SU-DHL-6 (cell line): ENCODE results near the gene LTBP1.

ENCODE experiments used
- H2AFZ ChIP-seq: fragments of 200-600 bp; sonication (generic); 2 replicates; pipeline ENCODE4 v1.6.1; 2014; ENCODE audit warnings: low read depth, mild to moderate bottlenecking, moderate library complexity, mixed read lengths, antibody characterized with exemption, low read length; ENCODE audit not compliant: severe bottlenecking
- H3F3A ChIP-seq: fragments of 200-600 bp; shearing (Covaris generic); 2 replicates; pipeline ENCODE4 v1.6.0; 2016; ENCODE audit warnings: antibody characterized with exemption, mild to moderate bottlenecking; ENCODE audit not compliant: insufficient read depth
- H3K27ac ChIP-seq: fragments of 200-600 bp; sonication (generic); 2 replicates; pipeline ENCODE4 v1.5.1; 2016; ENCODE audit warnings: low read depth, mild to moderate bottlenecking, low read length, moderate library complexity, mixed read lengths
- H3K27me3 ChIP-seq: fragments of 200-600 bp; sonication (generic), shearing (Covaris generic); 2 replicates; pipeline ENCODE4 v1.6.0; 2014; ENCODE audit warnings: mild to moderate bottlenecking, low read length
- H3K36me3 ChIP-seq: fragments of 200-600 bp; sonication (generic); 2 replicates; pipeline ENCODE4 v1.6.1; 2014; ENCODE audit warnings: mild to moderate bottlenecking, low read length, mixed read lengths
- H3K4me2 ChIP-seq: fragments of 300-600, 200-600 bp; shearing (Covaris generic), sonication (generic); 2 replicates; pipeline ENCODE4 v1.6.0; 2014; ENCODE audit warnings: low read length, low read depth, mild to moderate bottlenecking; ENCODE audit not compliant: poor library complexity, severe bottlenecking
- H3K4me3 ChIP-seq: fragments of 200-600 bp; sonication (generic); 2 replicates; pipeline ENCODE4 v1.5.1; 2014; ENCODE audit warnings: antibody characterized with exemption, low read length, mild to moderate bottlenecking, mixed read lengths; ENCODE audit not compliant: insufficient read depth, poor library complexity, severe bottlenecking
- H3K79me2 ChIP-seq: fragments of 200-600 bp; sonication (generic); 2 replicates; pipeline ENCODE4 v1.6.1; 2014; ENCODE audit warnings: mild to moderate bottlenecking, low read length, moderate library complexity; ENCODE audit not compliant: insufficient read depth
- H3K9ac ChIP-seq: fragments of 200-600 bp; sonication (generic); 2 replicates; pipeline ENCODE4 v1.7.0; 2014; ENCODE audit warnings: mild to moderate bottlenecking, low read length
- H3K9me2 ChIP-seq: fragments of 200-600 bp; sonication (generic); replicated peaks from 2 replicates; pipeline ENCODE4 v1.6.1; 2014; ENCODE audit warnings: low read length; ENCODE audit not compliant: insufficient read depth
- H3K9me3 ChIP-seq: fragments of 200-600 bp; sonication (generic); 2 replicates; pipeline ENCODE4 v1.6.1; 2014; ENCODE audit warnings: low read length, mixed read lengths; ENCODE audit not compliant: insufficient read depth
- H4K20me1 ChIP-seq: fragments of 200-600 bp; sonication (generic); 2 replicates; pipeline ENCODE4 v1.6.1; 2014; ENCODE audit warnings: low read depth, mild to moderate bottlenecking, antibody characterized with exemption, low read length, moderate library complexity, mixed read lengths
- CTCF ChIP-seq: fragments of 200-600 bp; sonication (generic); IDR thresholded peaks from one replicate; pipeline ENCODE4 v1.5.1; 2017; ENCODE audit warnings: antibody characterized with exemption, mild to moderate bottlenecking, low read length, moderate library complexity; ENCODE audit not compliant: insufficient read depth, poor library complexity, severe bottlenecking
- EZH2phosphoT487 ChIP-seq: fragments of 200-600 bp; sonication (generic), shearing (Covaris generic); conservative IDR thresholded peaks from 2 replicates; pipeline ENCODE4 v1.6.1; 2018; ENCODE audit warnings: mild to moderate bottlenecking, antibody characterized with exemption, low read length, moderate library complexity, mixed read lengths

The LTBP1 gene

GRCh38 chr2:33123216-33123615 lies 176.5 kb downstream of the LTBP1 start:
- Histone ChIP-seq H3K4me3 (no peak overlapping the region), H3K9me2 (no peaks in the 10 kb centered on the region), H3K4me2 (no peak overlapping the region), H2AFZ (no peak overlapping the region), H3K9me3 (no peaks in the 10 kb centered on the region), H3K9ac (no peak overlapping the region), H3F3A (peaks cover 5% of the 10 kb centered on the region; the same call in 1 of the 2 replicates), H3K27ac (no peak overlapping the region), H4K20me1 (no peaks in the 10 kb centered on the region), H3K79me2 (peaks cover 41% of the 10 kb centered on the region), H3K27me3 (no peaks in the 10 kb centered on the region), H3K36me3 (peaks cover 27% of the 10 kb centered on the region)
- TF ChIP-seq CTCF (no peak), EZH2phosphoT487 (no peak)

- Histone ChIP-seq H3K4me3 (no peak overlapping the region), H3F3A (peaks cover 5% of the 10 kb centered on the region; the same call in 1 of the 2 replicates), H3K4me2 (no peak overlapping the region), H3K9me2 (no peaks in the 10 kb centered on the region), H3K79me2 (peaks cover 57% of the 10 kb centered on the region), H3K9me3 (no peaks in the 10 kb centered on the region), H4K20me1 (no peaks in the 10 kb centered on the region), H3K27ac (peak overlapping the region; percentile 21; the same call in 1 of the 2 replicates), H2AFZ (no peak overlapping the region), H3K36me3 (peaks cover 37% of the 10 kb centered on the region), H3K9ac (no peak overlapping the region), H3K27me3 (no peaks in the 10 kb centered on the region)
- TF ChIP-seq CTCF (no peak), EZH2phosphoT487 (no peak)
These were observed 179.8 kb downstream of the LTBP1 start for GRCh38 chr2:33126552-33126951.

- Histone ChIP-seq H3K9me2 (no peaks in the 10 kb centered on the region), H3K4me2 (no peak overlapping the region), H3K36me3 (peaks cover 37% of the 10 kb centered on the region), H3K27me3 (no peaks in the 10 kb centered on the region), H2AFZ (no peak overlapping the region), H3F3A (peaks cover 5% of the 10 kb centered on the region; the same call in 1 of the 2 replicates), H4K20me1 (no peaks in the 10 kb centered on the region), H3K4me3 (no peak overlapping the region), H3K9me3 (no peaks in the 10 kb centered on the region), H3K9ac (no peak overlapping the region), H3K27ac (peak overlapping the region; percentile 54; the same call in 1 of the 2 replicates), H3K79me2 (peaks cover 53% of the 10 kb centered on the region)
- no peak for TF ChIP-seq CTCF
- no peak for TF ChIP-seq EZH2phosphoT487
These were observed 180.2 kb downstream of the LTBP1 start for GRCh38 chr2:33126958-33127357.
